ENCODE results near the gene SCD5.
A peak's percentile ranks its signal among the peaks of the same experiment; 100 is the strongest.

SCD5 gene

DNA sequence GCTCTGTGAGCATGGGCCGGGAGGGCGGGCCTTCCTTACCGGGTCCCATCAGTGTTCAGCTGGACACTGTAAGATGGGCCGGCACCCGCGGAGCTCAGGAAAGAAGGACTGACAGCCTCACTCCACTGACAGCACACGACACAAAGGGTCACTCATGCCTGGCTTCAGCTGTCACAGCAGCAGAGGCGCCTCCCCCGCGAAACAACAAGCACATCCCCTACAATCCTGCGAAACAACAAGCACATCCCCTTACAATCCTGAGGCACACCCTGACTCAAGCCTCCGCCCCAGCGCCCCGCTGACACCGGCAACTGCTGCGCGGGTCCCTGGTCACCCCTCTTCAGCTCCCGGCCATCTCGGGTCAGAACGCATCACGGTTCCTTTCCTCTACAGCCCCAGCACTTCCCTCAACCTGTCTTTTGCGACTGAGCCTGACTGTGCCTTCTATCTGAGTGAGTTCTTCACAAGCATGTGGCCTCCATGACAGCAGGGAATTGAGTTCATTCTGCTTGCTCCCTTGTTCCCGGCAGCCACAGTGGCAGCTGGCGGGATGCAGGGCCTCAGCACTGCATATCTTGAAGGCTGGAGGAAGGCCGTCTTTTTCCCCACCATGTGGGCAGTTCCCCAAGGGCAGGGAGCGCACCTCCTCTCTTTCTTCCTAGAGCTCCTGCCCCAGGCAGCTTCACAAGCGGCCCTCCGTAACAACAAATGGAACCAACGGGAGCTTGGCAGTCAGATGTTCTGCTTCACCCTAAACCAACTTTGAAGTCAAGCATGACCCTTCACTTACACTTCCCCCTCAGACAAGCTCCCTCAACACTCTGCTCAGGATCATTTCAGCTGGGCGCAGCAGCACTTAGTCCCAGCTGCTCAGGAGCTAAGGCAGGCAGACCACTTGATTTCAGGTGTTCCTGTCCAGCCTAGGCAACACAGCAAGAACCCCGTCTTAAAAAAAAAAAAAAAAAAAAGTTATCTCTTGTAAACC, 39.6 kb downstream of the SCD5 start:
- DNase-seq: no peak

DNA sequence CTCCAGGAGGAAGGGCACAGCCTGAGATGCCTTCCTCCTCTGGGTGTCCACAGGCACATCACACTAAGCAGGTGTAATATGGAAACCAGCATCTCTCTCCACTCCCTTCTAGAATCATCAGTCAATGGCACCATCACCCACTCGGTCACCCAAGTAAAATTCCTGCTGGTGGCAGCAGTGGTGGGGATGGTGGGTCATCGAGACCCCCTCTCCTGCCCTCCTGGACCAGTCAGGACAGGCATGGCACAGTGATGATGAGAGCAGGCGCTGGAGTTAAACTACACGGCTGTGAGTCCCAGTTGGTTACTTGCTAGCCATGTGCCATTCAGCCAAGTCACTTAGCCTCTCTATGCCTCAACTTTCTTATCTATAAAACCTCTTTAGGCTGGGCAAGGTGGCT, 42.5 kb downstream of the SCD5 start:
- no peak for DNase-seq

DNA sequence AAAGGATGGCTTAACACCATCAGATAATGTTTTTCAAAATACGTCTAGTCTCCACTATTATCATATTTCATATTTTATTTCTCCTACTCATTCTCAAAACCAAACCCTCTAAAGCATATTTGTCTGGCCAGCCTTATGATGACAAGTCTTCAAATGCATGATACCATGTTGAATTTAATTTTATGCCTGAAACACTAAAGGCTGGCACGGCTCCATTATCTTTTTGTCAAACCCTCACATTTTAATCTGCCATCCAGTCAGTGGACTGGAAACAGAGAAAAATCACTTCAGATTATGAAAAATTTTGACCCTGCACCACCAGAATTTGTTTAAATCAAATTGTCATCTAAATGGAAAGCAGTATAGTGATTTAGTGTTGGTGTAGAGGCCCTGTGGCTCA, 42.9 kb downstream of the SCD5 start:
- DNase-seq: no peak

DNA sequence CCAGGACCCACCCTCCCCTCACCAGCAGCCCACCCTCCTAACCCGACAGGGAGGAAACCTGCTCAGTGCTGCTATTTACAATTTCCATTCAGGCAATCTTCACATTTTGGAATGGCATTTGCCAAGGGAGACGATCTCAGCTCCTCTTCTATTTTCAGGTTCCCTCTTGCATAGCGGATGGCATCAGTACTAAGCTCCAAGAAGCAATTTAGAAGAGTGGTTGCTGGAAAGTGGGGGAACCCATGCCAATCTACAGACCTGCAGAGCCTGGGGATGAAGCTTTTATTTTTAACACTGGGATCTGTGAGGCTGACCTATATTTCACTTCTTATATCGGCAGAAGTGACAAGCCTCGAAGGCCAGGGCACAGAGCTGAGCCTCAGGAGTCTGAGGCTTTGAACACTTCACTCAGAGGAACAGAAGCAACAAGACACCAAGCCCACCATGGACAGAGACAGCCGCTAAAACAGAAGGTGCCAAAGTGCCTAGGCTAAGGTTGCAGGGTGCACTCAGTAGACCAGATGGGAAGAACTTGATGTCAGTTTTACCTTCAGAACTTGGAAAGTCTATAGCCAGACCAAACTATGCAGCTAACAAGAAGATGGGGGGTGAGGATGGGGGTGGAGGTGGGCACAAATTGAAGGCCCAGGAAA, 44.0 kb downstream of the SCD5 start:
- no peak for DNase-seq

DNA sequence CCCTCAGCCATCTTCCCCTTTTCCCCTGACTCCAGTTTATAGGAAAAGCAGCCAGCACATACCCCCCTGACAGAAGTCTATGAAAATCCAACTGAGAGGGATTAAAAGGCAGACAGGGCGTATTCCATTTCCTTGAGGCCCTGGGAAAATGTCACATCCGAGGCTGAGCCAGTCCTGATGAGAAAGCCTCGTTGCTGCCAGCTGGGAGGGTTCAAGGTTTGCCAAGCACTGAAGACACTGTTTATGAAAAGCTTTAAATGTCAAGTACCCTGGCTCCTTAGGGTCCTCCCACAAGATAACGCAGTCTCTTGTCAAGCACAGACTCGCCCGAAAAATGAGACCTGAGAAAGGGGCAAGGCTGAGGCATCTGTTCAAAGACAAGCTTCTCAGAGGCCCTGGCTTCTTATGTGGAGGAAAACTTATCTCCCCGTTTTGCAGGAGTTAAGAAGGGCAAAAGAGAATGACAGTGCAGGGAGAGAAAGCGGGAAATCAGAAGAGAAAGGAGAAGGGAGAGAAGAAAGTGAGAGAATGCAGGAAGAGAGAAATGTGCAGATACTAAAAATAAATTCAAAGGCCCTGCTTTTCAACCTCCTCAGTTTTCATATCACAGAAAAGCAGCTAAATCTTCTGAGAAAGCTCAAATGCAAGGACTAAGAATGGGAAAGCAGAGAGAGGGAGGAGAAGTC, 44.7 kb downstream of the SCD5 start:
- DNase-seq: no peak

DNA sequence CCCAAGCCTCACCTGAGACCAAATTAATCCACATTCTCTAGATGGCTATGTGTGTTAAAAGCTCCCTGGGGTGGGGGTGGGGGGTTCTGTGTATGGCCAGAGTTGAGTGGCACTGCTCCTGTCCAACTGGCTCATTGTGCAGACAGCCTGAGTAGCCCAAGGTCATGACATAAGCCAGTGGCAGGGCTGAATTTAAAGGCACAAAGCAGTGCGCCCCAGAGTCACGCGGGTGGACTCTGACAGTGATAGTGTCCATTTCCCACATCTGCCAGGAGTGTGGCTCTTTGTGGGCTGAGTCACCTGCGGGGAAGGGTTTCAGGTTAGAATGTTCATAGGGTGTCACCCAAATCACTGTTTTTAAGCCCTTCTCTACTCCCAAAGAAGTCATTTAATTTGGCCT, 45.4 kb downstream of the SCD5 start:
- no peak for DNase-seq

DNA sequence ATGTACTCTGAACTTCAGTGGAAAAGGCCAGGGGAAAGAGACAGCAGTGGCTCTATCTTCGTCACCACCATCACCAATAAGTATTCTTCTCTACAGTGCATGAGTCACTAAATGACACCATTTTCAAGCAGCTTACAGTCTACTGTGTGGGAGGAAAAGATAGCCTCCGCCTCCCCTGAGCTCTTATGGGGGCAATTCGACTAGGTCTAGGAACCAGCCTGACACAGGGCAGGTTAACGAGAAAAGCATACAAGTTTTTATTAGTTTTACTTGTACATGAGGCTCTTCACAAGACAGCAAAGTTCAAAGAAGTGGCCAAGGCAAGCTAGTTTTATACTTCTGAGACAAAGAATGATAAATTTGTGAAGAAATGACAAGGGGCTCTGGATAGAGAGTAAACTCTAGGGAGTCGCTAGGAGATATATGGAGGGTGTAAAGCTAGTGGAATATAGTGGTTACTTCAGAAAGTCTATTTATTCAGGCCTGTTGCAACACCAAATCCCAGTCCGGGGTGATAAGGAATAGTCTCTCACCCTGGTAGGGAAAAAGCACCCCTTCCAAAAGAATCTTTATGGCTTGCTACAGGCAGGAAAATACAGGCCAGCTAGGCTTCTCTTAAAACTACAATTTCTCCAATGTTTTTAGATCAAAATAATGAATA, 49.7 kb downstream of the SCD5 start:
- no peak for DNase-seq

DNA sequence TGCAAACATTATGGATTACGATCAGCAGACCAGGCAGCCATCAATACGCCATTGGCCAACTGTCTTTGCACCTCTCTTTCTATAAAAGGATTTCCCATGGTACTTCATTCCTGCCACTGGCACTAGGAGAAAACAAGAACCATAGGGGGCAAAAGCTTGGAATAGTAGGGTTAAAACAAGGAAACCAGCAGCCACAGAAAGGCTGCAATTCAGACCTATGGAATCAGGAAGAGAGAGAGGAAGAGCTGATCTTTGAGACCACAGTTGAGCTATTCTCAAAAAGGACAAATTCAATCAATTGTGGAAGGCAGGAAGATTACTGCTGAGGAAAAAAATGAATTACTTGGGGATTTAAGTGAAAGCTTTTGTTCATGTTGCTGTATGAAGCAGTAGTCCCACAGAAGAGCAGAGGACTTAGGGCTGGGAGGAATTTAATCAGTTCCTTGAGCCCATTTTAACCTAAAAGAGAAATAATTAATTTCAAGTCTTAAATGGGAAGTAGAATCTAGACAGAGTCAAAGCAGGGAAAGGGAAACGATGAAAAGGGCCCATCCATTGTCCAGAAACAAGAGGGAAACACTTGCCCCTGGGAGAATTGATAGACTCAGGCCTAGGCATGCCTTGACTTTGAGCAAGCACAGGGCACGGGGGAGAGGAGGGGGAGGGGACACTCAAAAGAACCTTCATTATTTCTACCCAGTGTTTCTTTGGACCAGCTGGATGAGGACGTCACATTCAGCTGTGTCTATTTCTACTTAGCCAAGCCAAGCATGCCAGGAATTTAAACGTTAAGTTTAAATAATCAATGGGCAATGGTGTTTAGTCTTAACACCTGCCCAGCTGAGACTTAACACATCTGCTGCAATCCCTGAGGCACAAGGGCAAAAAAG, 50.7 kb downstream of the SCD5 start:
- no peak for DNase-seq

DNA sequence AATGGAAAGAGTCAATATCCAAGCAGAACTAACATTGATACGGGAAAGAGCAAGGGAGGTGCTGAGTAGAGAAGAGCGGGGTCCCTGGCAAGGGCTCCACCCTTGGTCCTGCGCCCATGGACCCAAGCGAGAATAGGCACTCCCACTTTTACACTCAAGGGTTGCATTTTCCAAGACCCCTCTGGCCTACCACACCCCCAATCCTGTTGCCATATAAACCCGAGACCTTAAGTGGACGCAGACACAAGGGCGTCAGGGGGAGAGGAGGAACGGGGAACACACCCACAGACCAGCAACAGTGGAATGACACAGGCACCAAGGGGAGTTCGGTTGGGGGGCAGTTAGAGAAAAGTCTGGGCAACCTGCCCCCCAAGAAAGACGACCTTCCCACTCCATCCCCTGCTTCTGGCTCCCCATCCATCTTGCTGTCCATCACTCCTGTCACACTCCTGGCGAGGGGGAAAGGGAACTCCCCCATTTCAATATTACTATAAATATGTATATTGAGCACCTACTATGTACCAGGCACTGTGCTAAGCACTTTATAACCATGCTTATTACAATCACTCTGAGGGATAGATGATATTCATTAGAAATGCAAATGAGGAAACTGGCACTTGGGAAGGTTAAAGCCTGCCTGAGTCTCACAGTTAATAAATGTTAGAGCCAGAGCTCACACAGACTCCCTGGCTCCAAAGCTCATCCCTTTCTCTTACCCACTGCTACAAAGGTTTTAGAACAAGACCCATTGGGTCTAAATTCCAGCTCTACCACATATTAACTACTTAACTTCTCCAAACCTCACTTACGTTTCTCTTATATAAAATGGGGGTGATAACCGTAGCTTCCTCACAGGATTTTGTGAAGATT, 51.7 kb downstream of the SCD5 start:
- no peak for DNase-seq

DNA sequence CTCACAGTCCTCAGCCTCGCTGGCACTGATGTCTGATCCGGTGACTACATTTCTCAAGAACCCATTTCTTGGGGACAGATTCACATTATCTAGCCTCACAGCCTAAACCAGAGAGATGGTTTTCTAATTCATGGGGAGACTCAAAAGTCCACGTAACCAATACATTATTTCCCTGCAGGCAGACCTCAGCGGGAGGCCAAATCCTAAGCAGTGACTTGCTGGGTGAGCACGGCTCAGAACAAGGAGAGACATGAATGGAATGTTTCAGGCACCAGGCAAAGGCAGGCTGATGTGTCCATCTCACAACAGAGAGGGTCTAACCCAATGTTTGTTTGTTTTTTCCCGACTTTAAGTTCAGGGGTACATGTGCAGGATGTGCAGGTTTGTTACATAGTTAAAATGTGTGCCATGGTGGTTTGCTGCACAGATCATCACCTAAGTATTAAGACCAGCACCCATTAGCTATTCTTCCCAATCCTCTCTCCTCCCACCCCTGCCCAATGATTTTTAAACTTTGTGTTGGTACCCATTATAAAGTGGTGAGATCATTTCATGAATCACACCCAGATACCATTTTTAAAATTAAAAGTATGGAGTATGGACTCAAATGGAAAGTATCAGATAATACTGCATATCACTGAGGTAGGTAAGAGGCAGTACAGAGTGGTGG, 53.3 kb downstream of the SCD5 start:
- peak; percentile 70 for DNase-seq

DNA sequence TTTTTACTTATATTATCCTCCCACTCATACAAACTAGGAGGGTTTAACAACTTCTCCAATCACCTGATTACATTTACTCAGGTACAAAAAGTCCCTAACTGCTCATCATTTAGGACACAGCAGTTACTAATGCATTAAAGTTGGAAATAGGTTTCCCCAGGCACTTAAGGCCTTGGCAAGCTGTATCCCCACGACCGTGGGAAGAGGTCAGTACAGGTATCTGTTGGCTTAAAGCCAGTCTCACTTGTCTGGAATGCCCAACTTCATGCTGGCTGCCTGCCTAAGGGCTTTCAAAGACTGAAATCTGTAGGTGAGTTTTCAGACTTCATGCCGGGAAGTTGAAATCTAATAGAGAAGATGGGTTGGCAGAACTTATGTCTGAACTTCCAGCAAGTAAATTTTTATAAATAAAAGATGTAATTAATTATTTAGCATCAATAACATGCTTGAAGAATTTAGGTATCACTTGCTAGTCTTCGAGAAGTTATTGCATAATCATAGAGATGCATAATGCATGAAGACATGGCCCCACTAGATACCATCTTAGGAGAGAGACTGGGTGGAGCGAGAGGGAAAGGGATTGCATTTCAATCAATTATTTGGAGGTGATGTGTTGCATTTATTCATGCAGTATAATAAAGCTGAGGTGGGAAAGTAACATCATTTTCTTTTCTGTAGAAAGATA, 54.2 kb downstream of the SCD5 start:
- DNase-seq: no peak

DNA sequence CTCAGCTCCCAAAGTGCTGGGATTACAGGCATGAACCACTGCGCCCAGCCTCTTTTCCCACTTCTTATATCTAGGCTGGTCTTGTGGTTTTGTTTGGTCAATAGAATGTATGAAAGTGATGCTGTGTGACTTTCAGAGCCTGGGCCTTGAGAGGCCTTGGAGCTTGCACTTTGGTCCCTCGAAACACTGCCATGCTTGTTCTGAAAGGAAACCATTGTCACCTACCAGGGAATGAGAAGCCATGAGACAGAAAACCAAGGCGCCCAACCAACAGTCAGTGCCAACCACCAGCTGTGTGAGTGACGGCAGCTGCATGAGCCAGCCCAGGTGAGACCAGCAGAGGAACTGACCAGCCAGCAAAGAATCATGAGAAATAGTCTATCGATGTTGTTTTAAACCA, 57.4 kb downstream of the SCD5 start:
- DNase-seq: no peak

DNA sequence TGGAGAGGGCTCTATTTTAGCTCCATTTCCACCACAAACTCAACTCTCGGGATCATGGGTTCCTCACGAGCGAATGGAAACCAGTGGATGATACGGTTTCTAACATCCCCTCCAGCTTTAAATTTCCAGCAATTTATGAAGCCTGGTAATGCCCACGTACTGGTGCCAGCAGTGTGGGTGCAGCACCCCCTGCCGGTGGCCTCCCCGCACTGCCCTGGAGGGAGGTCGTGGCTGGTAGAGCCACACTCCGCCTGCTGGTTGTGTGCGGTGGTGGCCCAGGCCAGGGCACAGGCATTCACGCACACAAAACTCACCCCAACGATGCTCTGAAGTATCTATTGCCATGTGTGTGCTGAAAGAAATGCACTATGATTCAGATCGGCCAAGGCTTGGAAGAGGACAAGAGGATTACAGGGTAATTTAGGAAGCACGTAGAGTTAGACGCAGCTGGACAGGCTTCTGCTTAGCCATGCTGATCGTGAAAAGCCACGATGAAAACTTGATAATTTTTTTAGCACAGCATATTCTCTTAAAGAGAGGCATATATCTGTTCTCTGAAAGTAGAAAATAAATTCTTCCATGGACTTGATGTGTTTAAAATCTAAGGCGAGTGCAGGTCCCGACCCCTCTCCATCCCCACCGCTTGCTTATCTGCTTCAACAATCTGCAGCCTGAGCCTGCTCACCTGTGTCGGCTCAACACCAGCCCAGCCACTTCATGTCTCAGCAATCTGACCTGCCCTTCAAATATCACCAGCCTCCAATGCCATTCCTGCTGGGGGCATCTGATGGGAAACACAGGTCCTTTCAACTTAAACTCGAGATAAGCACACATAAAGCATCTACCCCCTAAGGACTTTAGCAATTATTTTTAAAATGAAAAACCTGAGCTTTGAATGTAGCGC, 59.1 kb downstream of the SCD5 start:
- no peak for DNase-seq

DNA sequence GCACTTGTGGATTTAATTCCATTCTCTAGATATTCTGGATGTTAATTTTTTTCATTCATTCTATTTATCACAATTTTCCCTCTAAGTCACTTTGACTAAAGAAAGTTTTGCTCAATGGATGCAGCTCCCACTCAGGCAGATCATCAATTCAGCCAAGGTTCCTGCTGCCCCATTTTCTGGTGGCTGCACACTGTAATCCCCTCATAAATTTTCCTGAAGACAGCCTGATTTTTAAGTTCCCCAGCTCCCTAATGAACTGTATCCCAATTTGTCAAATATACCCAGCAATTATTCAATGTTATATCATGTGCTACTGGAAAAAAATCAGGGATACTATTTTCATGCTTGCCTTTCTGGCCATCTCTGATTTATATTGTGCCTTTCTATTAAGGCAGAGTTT, 61.2 kb downstream of the SCD5 start:
- no peak for DNase-seq

DNA sequence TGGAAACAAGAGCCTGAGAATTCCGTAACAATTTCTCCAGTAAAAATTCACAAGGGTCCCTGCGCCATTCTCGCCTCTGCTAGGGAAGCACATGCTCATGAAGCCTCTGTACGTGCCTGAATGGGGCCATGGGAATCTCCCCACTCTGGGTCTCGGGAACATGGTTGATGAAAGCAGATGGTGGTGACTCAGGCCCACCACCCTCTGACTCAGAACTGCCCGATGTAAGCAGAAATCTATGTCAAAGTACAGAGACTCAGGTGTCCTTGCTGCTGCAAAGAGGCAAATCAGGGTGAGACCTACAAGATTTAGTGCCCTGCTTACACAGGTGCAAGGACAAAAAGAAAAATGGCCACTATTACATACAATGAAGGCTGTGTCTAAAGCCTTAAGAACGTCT, 65.0 kb downstream of the SCD5 start:
- no peak for DNase-seq

DNA sequence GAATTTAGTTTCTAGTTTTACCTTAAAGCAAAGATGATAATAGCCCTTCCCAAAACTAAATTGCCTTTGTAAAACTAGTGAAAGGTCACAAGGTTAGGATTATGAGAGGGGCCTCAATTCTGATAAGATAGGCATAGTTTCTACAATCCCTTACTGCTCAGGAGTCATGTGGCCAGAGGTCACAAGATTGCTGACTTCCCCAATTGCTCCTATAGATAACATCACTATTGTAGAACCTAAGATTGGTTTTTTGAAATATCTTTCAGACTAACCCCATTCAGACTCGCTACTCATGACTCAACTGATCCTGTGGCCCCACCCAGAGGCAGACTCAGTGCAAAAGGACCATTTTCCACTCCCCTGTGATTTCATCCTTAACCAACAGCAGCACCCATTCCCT, 70.3 kb downstream of the SCD5 start:
- no peak for DNase-seq

DNA sequence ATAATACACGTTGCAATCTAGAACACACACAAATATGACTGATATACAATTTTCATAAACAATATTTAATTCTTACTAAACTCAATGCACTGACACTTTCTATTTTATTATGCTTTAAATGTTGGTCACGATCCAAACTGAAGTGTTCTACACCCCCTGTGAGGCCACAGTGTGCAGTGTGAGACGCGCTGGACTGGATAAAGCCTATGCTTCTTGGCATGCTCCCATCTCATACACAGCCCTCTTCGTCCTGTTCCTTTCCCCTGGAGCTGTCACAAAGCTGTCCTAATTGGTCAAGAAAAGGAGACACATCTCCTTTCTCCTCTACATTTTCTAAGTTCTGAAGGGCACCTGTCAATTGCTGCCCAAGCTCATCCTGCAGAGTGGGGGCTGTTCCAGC, 72.0 kb downstream of the SCD5 start:
- no peak for DNase-seq

DNA sequence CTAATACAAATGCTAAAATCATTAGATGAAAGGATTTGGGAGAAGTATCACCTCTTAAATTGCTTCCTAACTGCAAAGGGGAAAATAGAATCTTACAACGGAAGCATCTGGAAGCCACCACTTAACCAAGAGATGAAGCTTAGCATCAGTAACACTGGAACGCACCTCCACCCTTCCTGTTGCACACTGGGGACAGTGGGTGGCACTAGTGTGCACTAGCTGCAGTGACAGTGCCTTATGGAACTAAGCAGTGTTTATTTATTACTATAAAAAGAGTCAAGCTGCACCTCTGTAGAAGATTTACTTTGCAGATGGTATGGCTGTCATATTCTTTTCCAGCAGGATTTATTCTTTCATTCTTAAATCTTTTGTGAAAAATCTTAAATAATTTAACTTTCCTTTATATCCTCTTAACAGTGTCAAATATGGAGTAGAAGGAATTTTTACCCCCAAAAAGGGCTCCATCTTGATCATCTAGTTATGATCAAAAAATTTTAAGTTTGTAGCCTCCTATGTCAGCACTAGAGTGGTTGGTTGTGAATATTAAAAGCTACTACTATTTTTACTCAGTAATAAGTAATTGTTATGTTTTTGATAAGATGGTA, 76.7 kb downstream of the SCD5 start:
- DNase-seq: no peak

Data from T1000 (cell line).